ENCODE measurements around the gene UBASH3A.
A peak's percentile ranks its signal among the peaks of the same experiment; 100 is the strongest.

The UBASH3A gene

GRCh38 chr21:42391297-42391696, 12.4 kb upstream of the UBASH3A start:
- H3K27ac ChIP-seq, result peak overlapping the region; percentile 17; the same call in 1 of the 2 replicates
- TF ChIP-seq CTCF (conservative IDR thresholded peaks at IDR 0.05), result no peak

GRCh38 chr21:42392731-42393442, 10.8 kb upstream of the UBASH3A start:
- no peak for TF ChIP-seq CTCF (conservative IDR thresholded peaks at IDR 0.05)
- H3K27ac ChIP-seq, result no peak overlapping the region

- TF ChIP-seq CTCF (conservative IDR thresholded peaks at IDR 0.05), result no peak
- H3K27ac ChIP-seq, result no peak overlapping the region
Observed at GRCh38 chr21:42393443-42393950, 10.2 kb upstream of the UBASH3A start.

GRCh38 chr21:42395302-42395701, 8.4 kb upstream of the UBASH3A start:
- no peak for TF ChIP-seq CTCF (conservative IDR thresholded peaks at IDR 0.05)
- H3K27ac ChIP-seq, result no peak overlapping the region

- TF ChIP-seq CTCF (conservative IDR thresholded peaks at IDR 0.05), result no peak
- H3K27ac ChIP-seq, result no peak within 1 kb of the TSS
Observed at GRCh38 chr21:42395905-42396651, 7.6 kb upstream of the UBASH3A start, which contains the start of gene TMPRSS3. TMPRSS3 (minus strand) TSS chr21:42396052; CDS start chr21:42395417, 635 bp downstream.

- no peak for TF ChIP-seq CTCF (conservative IDR thresholded peaks at IDR 0.05)
- no peak overlapping the region for H3K27ac ChIP-seq
Observed at GRCh38 chr21:42396799-42397745, 6.6 kb upstream of the UBASH3A start.

Data from VCaP (cell line).